IPS-NIHi7 (cell line): Measurements from ENCODE around the gene NOSTRIN.
"Not testable (repeated sequence)": the region's sequence is repeated elsewhere in the genome, so short reads cannot be mapped to it uniquely, and the experiment has no call there.

ENCODE experiments used
- DNase-seq: peaks from one replicate; pipeline ENCODE4 v3.0.0; 2012; ENCODE audit warnings: mixed read lengths; ENCODE audit errors: extremely low spot score

NOSTRIN gene

DNA sequence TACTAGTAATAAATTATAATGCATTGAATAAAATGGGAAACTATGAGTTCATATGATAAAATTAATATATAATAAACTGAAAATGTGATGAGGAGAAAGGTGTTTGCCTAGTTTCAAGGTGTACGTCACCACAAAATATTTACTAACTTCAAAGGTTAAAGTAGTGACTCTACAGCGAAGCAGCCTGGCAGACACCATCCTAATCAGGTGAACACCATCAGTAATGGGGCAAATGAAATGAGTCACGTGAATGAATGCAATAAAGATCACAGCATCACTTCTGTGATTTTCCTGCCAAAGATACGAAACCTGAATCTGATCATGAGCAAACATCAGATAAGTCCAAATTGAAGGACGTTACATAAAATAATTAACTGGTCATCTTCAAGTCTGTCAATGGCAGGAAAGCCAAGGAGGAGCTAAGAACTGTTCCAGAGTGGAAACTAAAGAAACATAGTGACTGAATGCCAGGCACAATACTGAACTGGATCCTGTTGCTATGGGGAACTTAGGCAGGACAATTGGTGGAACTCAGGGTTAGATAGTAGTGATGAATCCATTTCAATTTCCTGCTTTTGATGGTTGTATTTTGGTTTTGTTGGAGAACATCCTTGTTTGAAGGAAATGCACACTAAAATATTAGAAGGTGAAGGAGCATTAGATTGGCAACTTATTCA is 12.1 kb upstream of the NOSTRIN start:
- DNase-seq, result no peak

DNA sequence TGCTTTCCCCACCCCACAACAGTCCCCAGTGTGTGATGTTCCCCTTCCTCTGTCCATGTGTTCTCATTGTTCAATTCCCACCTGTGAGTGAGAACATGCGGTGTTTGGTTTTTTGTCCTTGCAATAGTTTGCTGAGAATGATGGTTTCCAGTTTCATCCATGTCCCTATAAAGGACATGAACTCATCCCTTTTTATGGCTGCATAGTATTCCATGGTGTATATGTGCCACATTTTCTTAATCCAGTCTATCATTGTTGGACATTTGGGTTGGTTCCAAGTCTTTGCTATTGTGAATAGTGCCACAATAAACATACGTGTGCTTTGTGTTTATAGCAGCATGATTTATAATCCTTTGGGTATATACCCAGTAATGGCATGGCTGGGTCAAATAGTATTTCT is 11.3 kb upstream of the NOSTRIN start:
- DNase-seq, result not testable (repeated sequence)

DNA sequence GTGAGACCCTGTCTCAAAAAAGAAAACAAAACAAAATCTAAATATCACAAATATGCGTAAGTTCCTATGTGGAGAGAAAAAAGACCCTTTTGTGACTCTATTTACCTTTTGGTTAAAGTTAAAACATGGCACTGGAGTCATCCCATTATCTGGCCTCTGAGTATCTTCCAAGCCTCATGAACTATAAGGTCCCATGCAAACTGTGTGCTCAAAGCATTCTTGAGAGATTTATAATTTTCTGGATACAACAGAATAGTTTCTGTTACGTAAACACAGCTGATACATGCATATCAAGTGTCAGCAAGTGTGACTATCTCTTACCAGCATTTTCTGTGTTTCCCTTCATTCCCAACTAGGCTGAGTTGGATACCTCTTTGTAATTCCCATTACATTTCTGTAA is 8.8 kb upstream of the NOSTRIN start:
- DNase-seq, result no peak

DNA sequence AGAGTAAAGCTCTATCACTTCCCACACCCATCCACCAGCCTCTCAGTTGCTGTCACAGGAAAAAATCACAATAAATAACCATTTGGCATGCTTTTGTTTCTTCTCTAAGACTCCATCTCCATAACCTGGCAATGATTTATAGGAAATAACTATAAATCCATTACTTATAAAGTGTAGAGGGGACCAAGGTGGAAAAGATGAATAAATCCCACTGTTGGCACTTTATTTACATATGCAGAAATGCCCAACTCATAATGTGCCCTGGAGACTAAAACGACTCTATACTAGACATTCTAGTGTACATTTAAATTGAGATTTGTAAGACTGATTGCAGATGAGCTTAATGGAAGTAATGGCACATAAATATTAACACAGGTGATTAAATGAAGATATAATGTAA is 7.5 kb upstream of the NOSTRIN start:
- no peak for DNase-seq

DNA sequence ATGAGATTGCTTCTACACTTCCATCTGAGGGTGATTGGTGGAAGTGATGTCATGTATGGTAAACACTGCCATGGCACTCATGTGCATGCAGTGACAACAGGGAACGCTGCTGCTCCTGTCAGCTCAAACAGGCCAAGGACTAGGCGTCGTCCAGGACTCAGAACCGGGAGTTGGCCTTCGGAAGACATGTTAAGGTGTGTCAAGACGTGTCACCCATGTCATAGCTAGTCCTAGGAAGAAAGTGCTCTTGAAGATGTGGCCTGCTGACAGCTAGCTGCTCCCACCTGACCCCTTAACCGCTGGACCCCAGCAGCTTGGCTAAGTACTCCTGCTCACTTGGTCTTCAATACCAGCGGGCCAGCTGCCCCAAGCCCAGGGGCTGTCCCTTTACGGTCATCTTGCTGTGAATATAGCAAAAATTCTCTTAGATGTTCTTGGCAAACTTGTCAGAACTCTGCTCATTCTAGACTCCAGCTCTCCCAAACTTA is 6.3 kb upstream of the NOSTRIN start:
- DNase-seq, result no peak

DNA sequence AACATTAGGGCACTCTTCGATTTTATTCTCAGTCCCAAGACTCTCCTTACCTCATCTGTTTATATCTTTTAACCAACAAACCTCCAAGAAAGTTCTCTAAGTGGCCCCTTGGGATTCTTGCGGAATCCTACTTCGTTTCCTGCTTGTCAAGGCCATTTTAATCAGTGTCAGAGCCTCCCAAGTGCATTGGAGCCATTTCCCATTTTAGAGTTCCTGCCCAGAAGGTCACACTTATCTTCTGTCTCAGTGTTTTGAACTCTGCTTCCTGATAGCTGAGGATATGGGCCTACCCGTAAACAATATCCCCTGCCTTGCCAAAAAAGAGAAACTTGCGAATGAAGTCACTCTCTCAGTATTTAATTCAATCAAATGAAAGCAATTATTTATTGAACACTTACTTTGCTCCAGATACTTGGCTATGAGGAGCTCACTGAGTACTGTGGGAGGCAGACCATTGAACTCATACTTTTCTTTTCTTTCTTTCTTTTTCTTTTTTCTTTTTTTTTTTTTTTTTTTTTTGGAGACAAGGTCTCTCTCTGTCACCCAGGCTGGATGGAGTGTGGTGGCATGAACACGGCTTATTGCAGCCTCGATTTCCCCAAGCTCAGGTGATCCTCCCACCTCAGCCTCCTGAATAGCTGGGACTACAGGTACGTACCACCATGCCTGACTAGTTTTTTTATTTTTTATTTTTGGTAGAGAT is 5.7 kb upstream of the NOSTRIN start:
- DNase-seq, result no peak

DNA sequence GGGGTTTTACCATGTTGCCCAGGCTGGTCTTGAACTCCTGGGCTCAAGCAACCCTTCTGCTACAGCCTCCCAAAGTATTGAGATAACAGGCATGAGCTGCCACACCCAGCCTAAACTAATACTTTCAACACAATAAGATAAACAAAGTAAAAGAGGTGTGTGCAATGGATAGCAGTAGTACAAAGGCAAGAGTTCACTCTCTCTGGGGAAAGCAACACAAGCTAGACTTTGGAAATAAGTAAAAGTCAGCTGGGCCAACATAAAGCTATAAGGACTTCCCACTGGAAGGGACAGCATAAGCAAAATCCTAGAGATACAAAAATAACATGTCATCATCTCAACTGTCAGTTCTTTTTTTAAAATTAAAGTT is 5.2 kb upstream of the NOSTRIN start:
- no peak for DNase-seq

DNA sequence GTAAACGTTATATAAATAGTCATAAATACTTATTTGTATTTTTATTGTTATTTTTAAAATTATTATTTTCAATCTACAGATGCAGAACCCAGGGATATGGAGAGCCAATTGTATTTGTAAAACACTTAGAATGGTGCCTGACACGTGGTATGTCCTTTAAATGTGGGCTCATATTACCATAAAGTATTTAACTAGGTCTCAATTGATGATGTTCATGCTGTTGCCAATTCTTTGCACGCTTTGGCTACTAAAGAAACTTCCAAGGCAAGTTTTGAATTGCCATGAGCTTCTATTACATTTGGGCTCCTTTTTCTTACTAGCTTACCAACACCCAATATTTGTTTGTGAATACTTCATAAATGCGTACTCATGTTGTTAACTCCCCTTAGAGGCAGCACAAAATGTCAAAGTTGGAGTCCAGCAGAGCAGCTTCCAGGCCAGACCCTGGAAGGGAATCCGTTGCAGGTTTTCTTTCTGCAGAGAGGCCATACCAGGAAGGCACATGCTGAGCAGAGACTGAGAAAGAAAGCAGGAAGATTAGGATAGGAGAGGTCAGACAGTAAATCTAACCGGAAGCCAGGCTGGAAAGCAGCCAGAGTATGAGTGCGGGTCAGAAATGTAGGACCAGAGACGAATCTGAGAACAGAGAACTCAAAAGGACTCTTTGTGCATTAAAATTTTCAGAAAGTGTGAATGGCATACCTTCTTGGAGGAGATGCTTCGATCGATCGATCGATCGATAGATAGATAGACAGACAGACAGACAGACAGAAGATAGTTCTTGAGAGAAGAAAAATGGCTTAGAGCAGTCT is 4.2 kb upstream of the NOSTRIN start:
- peak; percentile 66 for DNase-seq

DNA sequence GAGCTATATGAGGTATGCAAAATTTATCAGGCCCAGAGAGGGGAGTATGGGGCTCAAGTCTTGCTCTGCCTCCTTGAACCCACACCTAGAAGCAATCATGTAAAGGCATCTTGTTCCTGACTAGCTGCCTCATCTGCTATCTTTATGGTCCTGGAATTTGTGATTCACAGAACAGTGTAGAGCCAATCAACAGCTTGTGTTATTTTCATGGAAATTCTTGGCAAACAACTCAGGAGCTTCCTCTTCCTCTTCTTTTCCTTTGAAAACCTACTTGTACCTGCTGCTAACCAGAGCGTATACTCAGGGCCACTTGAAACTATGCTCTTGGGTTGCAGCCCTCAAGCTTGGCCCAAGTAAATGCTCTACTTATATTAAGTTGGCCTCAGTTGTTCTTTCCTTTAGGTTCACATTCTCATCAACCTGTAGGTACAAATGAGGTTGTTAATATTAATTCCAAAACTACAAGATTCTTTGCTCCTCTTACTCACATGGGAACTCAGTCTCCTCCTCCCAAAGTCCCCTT is 3.5 kb upstream of the NOSTRIN start:
- DNase-seq, result no peak

DNA sequence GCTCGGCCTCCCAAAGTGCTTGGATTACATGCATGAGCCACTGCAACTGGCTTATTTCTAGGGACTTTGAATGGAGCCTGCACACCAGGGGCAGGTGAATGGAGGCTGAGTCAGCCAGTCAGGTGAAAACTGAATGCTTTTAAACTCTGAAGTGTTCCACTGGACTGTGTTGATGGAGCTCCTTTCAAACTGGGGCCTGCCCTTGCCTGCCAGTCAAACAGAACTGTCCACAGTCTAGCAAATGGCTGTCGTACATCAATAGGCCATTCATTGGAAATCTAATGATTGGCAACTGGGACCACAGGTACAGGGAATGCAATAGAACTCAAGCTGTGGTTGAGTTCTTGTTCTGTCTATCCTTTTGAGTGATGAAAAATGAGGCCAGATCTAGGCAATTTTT is 966 bp upstream of the NOSTRIN start:
- DNase-seq, result no peak

DNA sequence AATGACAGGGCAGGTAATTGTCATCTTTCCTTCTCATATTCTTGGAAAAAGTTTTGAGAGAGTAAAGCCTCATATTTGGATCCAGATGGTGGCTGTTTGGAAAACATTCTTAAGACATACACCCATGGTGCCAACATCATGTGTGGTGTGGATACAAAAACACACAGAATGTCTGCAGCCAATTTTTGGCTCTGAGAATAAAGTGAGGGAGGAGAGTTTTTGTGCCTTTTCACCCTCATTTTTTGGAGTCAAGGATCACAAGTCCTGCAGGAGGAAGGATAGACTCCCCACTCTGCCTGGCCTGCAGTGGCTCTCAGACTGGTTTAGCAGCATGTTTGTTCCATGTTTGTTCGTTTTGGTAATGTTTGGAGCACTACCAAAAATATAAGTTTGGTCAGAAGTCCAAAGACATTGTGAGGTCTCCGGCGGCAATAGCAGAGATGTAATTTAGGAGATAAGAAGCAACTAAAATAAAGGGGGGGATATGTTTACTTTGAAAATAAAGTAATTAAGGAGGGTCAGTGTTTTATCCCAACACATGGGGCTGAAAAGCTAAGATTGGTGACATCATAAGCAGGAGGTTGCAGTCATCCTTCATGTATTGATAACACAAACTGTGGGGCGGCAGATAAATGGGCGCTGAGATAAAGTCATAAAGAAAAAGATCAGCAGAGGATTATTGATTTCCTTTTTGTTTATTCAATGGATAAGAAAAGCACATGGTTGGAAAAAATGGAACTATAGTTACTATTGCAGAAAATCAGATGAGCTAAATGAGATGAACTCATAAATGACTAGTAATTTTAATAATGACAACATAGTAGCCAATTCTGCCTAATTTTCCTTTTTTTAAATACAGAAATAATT is 655 bp downstream of the NOSTRIN start:
- no peak for DNase-seq

DNA sequence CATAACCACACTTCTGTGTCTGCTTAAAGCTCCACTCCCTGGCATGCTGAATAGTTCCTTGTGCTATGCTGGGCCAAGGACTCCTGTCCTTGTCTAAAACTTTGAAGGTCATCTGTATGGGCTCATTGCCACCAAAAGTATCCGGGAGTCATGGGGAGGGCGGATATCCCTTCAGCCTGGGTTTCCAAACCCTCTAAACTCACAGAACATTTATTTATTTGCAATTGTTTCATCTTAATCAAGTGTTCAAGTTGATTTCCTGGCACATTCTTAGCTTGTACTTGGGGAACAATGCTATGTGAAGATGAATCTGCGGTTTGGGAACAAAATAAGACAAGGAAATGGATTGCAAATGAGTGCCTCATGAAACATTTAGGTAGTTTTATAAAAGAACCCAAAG is 1.8 kb downstream of the NOSTRIN start:
- no peak for DNase-seq

DNA sequence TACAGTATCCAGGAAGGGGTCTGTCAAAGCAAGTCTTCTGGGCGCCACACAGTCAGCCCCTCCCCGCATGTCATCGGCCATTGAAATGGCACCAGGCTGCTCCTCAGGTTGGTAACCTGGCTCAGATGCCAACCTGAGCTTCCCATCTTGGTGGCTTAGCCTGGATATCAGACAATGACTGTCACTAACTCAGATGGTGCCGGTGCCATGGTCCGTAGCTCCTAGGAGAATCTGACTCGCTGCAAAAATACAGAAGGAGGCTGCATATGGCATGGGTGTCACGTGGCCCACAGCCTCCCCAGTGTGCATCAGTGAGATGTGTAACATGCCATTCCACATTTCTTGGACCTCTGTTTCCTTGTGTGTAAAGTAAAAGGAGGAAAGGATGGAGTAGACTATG is 3.2 kb downstream of the NOSTRIN start:
- DNase-seq, result no peak

DNA sequence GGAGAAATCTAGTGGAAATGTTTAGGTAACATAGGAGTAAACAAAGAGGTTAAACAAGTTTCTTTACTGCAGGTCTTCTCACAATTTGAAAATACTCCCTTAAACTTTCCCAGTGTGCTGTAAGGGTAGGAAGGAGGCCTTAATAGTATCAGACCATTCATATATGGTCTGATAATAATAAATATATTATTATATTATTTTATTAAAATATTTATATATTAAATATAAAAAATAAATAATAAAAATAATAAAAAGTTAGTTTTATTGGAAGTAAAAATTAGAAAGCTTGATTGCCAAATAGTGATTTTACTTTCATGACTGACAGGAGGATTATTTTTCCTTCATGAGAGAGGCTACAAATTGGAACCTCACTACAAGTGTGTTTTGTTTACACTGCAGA is 7.1 kb downstream of the NOSTRIN start:
- DNase-seq, result no peak

DNA sequence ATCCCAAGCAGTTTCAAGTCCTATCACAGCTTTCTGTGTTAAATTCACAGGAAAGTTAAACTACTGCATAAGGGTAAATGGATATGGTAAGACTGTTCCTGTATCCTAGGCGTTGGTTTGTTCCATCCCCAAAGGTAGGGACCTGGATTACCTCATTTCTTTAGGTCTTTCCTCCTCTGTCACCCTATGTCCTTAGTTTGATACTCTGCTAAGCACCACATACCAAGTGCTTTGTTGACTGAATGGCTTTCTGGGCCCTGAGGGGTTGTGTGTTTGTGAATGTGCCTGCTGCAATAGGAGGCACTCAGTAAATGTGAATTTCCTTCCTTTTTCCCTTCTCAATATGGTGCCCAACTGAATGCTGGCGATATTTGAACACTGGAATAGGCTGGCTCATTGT is 7.8 kb downstream of the NOSTRIN start:
- no peak for DNase-seq

DNA sequence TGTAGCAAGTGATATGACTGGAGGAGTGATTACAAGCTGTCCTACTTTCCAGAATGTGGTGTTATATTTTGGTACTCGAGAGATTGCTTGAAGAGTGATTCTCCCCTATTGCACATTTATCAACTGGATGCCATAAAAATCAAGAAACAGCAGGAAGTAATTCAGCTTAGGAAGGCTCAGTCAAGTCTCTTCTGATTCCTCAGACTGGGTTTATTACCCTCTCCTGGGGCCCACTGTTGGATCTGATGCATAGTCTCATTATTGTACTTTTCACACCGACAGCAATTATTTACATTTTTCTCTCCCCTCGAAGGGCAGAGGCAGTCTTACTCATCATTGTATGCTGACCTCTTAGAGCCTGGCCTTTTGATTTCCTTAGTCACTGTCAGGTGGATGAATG is 9.3 kb downstream of the NOSTRIN start:
- no peak for DNase-seq

DNA sequence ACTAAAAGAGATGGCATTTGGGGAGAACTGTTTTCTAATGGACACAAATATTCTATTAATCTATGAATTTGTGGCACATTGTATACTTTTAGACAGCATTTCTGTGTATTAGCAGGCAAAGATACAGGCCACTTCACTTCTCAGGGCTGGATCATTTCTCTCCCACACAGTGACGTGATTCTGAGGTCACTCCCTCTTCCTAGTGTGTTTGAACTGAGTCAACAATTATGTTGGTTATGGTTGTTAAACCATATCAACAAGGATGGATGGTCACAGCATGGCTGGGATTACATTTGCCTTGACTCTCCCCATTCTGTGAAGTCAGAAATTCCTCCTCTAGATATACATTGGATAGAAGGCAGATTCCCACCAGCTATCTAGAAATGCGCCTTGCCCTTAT is 11.6 kb downstream of the NOSTRIN start:
- no peak for DNase-seq

DNA sequence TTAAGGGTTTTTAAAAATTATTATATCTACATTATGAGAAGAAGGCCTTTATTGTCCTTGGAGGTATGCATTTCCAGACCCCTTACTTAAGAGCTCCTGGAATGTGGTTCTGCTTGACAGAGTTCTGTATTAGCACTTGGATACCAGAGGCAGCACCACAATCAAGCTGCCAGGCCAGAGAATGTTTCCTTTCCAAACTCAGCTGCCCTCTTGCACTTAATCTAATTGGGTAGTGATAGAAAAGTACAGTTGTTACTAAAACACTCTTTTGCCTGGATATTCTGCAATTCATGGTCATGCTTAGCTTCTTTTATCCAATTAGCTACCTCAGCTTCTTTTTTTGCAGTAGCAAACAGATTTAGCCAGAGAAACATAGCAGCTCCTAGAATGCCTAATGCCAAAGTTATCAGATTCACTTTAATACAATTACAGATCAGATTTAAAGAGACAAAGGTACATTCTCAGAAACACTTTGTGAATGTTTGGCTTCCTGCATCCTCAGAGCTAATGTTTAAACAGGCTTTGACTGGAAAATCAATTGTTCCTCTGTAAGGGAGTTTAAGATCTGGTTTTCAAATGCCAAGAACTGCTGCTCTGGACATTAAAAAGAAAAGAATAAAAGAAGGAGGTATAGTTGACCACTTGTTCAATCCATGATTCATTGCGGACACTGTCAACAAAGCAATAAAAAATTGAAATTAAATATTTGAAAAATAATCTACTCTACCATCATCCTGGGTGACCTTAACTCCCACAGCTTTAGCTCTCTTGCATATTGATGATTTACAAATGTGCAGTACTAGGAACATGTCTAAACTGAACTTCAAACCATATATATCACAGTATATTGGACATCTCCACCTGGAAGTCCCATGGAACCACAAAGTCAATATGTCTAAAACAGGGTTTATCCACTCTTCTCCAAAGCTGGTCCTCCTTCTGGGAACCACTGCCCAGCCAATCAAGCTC is 12.8 kb downstream of the NOSTRIN start:
- DNase-seq, result no peak

DNA sequence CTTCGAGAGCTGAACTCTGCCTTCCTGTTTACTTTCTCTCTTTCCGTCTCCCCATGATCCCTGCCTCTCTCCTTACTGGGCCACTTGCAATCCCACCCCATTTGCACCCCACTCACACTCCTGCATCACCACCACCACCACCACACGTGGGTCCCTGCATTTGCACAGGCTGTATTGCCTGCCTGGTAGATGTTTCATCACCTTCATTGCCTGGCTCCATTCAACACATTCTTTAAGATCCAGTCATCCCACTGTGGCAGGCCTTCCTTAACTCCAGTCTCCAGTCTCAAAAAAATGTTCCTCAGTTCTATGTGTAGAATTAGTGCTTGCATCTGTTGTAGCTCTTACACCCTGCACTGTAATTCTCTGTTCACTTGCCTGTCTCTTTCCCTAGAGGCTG is 13.9 kb downstream of the NOSTRIN start:
- DNase-seq, result no peak

DNA sequence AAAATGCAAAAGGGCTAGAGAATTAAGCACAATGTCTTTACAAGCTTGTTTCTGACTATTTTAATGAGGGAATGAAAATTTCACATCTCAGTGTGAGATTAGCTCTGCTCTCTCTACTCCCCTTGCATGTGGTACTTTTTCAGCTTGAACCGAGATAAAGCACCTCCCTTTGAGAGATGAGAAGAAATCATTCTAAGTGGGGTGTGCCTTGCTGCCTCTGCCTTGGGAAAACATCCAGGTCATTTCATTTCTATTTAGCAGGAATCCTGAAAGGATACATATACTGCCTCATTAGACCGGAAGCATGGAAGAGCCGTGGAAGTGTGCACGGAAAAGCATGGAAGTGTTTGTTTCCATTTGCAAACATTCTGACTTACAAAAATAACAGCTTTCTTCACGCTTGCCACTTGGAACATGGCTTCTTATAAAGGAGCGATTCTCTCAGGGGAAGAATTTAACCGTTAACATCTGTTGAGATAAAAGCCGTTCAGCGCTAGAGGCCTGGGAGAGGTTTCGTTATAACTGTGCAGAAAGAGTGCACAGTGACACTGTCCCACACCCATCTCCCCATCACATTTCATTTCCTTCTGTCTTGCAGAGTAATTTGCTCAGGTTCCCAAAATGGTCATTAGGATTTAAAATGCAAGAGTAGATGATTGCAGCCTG is 16.7 kb downstream of the NOSTRIN start:
- DNase-seq, result no peak
